ENCODE measurements around the gene CCDC51.

Gene CCDC51

DNA sequence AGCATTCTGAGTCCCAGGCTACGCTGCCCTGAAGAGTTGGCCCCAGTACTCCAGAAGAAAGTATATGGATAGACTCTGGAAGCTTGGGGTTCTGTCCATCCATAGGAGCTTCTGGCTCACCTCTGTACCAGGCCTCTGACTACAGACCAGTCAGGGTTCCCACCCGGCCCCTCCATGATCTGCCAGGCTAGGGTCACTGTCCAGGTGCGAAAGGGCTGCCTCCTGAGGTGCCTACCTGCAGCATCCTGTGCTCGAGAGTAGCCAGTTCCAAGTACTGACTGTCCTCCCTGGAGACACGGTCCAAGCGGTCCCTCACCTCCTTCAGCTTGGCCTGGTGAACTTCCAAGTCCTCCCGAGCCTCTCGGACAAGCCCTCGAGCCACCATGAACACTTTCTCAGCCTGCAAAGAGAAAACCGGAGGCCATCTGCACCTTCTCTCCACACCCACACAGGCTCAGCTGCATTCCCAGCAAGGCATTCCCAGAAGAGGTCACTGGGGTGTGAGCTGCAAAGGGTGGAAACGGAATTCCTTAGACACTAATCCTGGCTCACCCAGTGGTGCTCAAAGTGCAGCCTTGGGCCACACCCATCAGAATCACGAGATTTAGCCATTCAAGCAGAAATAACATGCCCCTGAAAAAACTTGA lies 6.3 kb downstream of the CCDC51 start:
- no peak for DNase-seq (ENCODE audit: low spot score)

DNA sequence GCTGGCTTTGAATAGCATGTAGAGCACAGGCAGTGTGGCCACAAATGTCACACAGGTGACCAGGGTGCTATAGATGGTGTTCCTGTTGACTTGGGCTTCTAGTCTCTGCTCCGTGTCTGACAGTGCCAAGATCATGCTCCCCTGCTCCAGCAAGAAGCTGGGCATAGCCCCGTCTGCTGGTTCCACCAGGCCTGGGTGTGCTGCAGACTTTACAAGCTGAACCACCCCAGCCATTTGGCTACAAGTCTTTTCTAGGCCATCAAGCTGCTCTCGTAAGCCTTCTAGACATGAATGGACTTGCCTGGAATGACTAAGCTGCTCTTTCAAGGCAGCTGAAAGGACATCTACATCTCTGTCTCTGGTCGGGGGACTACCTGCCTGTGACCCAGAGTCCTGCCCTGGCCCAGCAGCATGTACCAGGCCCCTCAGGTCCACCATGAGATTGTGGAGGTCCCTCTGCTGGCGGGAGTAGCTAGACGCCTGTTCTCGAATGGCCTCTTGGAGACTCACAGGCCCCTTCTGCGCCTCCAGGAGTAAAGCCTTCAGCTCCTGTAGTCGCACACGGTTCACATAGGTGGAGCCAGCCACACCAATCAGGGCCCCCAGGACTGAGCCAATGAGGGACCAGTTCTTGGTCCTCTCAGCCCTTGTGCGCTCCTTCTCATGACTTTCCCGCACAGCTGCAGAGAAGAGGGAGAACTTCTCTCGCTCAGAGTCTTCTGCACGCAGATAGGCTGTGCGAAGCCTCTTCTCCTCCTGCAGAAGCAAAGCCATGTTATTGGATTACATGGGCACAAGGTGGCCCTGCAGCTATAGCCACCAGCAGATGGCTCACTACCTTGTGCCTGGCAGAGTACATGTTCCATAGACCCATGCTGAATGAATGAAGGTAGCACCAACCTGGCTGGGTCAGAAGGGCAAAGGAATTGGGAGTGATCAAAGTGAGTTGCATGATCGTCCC lies 7.2 kb downstream of the CCDC51 start:
- peak; percentile 29 for DNase-seq (ENCODE audit: low spot score)

DNA sequence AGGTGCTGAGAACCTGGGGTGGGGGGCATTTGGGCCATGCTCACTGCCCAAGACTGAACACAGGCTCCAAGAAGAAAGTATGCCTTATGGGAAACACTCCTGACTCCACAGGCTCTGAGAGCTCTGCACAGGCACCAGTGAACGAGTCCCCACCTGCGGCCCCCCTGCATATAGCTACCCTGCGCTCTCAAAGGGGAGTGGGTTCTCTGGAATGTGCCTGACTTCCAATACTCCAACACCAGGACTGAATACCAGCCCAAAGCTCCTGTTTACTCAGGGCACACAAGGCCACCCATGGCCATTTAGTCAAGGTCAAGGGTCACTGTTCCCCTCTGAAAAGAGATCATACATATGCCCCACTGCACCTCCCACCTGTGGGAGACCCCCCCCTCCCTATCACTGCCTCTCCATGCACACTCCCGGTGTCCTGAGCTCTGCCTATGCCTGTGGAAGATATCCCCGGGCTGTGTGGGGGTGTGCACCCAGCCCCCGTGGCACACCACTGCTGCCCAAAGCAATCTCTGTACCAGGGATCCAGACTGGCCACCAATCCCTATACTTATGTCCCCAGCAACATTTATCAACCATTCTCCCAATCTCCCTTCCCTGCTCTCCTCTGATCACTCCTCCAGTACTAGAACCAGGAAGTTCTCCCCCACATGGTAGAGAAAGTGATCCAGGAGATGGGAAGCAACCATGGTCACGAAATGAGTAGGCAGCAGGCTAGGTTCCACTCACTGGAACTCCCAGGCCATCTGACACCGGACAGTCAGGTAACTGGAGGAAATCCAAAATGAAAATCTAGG lies 8.5 kb downstream of the CCDC51 start:
- peak; percentile 25 for DNase-seq (ENCODE audit: low spot score)

DNA sequence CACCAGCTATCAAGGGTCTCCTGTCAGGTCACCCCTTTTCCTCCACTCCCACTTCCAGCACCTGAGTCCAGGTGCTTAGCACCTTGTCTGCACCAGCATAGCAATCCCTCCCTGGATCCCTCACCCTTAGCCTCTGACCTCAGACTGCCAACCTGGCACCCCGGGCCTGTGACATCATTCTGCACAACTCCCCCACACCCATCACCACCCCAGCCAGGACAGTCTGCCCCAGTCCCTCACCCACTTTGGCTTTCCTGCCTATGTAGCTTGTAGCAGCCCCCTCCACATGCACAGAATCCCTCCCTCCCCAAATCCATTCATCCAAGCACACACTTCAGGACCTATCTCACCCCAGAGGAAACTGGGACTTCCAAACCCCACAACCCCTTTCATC lies 9.2 kb downstream of the CCDC51 start:
- no peak for DNase-seq (ENCODE audit: low spot score)

DNA sequence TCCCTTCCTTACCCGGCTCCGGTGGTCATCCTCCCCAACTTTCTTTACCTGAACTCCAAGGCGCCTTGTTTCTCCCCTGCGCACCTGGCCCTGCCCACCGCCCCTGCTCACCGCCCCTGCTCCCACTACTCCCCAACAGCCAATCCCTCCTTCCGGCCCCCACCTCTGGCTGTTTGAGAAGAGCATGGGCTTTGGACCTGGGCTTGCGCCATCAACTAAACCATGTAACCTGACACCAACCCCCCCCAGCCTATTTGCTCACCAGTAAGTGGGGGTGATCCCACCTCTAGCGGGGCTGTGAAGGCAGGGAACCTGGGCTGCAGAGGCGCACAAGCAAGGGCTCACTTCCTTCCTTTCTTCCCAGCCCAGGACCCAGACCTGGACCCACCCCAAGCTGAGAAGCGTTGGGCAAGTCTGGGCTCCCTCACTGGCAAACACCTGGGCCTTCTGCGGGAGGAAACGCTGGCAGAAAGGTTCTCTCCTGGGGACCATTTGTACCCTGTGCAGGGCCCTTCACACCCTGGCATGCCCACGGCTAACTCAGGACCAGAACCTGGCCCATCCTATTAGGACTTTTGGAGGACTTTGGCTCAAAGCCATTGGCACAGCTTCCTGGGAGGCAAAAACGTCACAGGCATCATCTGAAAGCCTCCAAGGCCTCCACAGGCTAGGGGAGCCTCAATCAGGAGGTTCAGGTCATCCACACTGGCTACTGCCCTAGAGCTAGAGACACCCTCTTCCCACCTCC lies 9.8 kb downstream of the CCDC51 start, which contains the start of gene PLXNB1:
TSS of gene PLXNB1 (minus strand) at position 127 of the 748 bp plus-strand sequence. CDS start 5,475 bp downstream, outside the sequence.
- DNase-seq (ENCODE audit: low spot score): peak; percentile 95

DNA sequence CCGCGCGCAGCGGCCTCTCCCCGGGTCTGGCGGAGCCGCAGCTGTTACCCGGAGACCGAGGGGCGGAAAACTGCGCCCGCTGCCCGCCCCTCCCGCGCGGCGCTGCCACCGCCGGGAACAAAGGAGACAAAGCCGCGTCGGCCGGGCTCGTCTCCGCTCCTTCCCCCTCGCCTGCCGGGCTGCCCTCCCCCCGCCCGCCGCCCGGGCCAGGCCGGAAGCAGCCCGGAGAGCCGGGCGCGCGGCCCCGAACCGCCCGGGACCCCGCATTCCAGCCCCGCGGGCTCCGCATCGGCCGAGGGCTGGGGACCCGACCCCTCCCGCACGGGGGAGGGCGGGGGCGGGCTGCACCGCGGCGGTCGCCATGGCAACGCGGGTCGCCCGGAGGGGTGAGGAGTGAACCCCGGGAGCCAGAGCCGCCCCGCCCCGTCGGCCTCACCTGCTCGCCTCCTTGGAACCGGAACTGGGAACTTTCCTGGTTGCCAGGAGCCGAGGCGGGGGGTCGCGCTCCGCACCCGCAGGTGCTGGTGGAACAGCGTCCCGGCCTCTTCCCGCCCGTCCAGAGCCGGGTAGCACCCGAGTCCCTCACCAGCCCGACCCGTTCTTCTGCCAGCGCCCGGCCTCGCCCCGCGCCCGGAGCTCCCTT lies 10.5 kb downstream of the CCDC51 start:
- DNase-seq (ENCODE audit: low spot score): peak; percentile 84

DNA sequence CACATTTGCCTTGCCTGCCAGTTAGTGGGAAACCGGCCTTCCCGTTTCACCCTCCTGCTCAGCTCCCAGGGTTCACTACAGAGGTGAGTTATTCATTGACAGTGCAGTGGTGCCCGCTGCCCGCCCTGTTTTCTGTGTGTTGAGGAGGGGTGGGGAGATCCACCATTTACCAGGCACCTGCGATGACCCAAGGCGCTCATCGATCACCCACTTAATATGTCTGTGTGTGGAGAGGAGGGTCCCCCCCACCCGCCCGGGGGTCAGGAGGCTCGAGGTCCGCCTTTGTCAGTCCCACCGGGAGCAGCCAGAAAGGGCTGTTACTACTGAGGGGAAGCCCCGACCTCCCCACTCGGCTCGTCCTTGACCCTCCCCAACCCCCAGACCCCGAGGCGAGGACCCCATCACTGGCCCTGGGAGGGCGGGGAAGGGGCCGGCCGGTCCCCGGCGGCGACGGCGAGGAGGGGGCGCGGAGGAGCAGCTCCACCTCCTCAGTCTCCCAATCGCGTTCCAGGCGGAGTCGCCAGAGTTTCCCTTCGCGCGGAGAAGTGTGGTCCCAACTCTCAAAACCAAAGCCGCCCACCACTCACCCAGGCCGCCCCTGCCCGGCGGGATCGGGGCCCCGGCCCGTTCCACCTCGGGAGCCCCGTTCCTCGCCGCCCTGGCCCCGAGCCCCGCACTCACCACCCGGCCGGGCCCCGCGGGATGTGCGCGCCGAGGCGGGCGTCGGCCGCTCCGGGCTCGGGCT lies 11.2 kb downstream of the CCDC51 start:
- peak; percentile 100 for DNase-seq (ENCODE audit: low spot score)

DNA sequence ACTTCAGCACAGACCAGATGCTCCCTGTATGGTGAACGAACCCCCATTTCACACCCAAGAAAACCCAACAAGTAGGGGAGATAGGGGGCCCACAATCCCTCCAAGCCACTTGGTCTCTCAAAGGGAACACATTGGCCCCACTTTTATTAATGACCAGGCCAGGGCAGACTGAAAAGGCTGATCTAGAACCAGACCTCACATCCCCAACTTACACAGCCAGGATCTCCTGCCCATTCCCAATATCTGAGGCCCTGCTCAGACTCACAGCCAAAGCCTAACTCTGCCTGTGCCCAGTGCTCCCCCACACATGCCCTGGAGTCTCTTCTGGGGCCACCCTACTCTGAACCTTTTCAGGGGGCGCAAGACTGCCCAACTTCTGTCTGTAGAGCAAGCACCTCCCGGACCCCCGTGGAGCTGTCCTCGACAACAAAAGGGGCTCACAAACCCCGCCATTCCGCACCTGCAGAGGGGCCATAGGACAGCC lies 11.8 kb downstream of the CCDC51 start:
- no peak for DNase-seq (ENCODE audit: low spot score)

DNA sequence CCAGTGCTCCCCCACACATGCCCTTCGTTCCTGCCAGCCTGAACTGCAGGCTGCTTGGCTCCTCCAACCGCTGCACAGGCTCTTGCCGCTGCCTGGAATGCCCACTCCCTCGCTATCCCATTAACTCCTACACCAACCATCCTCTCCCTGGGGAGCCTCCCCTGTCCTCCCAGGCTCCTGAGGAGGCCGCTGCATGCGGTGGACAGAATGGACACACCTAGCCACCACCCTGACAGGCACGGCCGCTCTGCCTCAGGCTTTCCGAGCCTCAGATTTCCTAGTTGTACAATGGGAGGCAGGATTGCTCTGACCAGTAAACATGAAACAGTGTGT lies 12.3 kb downstream of the CCDC51 start:
- no peak for DNase-seq (ENCODE audit: low spot score)

DNA sequence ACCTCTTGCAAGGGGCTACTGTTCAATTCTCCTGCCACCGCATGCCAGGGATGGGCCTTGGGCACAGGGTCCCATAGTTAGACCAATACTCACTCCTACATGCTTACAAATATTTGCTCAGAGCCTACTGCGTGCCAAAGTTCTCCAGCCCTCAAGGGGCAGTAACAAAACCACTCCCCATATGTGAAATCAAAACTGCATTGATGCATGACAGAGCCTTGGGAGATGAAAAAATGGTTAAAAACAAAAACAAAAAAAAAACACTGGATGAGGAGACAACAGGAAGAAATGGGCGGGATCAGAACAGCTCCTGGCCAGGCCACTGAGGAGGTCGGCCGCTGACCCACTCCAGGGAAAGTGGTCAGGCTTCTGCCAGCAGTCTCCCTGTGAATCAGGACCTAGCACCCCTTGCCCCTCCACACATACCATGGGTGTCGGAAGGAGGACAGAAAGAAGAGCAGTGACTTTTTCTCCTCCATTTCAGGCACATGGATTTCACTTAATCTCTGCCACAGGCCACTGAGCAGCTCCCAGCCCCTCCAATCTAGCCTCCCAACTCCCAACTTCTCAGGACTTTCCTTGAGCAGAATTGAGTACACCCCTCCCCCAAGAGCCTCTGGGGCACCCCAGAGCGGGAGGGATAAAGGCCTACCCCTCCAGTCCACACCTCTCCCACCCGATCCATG lies 12.8 kb downstream of the CCDC51 start:
- no peak for DNase-seq (ENCODE audit: low spot score)

DNA sequence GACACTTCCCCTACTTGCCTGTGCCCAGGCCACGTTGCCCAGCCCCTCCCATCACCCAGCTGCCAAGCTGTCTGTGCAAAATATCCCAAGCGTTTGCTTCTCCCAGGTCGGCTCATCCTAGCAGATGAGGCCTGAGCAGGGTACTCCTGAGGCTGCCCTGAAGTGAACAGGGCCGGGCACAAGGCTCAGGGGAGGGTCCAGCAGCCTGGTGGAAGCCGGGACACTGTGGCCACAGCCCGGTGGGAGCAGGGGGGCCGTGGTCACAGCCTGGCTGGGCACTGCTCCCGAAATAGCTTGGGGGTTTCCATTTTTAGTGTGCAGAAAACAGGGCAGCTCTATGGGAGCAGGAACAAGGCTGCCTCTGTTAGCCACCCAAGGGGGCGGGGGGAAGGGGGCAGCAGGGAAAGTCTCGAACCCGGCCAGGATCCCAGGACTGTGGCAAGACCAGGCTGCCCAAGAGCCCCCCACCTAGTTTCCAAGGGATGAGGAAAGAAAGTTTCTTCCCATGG lies 13.5 kb downstream of the CCDC51 start:
- no peak for DNase-seq (ENCODE audit: low spot score)

DNA sequence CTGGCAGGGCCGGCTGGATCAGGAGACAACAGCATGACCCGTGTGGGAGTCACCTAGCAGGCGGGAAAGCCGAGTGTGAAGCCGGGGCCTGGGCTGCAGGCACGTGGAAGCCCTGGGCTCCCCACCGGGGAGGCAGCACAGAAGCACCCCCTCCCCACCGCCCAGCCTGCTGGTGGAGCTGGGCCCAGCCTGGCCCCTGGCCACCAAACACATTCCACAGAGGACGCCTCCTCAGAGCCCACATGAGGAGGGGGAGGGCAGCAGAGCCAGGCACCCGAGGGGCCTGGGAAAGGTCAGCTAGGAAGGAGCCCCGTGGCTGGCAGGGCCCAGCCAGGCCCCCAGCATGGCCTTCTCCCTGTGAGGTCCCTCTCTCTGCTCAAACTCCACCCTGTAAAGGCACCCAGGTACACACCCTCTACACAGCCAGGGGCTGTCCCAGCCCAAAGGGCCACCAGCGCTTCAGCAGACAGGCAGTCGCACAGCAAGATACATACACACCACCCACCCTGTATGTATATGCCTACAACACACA lies 14.6 kb downstream of the CCDC51 start:
- DNase-seq (ENCODE audit: low spot score): no peak

DNA sequence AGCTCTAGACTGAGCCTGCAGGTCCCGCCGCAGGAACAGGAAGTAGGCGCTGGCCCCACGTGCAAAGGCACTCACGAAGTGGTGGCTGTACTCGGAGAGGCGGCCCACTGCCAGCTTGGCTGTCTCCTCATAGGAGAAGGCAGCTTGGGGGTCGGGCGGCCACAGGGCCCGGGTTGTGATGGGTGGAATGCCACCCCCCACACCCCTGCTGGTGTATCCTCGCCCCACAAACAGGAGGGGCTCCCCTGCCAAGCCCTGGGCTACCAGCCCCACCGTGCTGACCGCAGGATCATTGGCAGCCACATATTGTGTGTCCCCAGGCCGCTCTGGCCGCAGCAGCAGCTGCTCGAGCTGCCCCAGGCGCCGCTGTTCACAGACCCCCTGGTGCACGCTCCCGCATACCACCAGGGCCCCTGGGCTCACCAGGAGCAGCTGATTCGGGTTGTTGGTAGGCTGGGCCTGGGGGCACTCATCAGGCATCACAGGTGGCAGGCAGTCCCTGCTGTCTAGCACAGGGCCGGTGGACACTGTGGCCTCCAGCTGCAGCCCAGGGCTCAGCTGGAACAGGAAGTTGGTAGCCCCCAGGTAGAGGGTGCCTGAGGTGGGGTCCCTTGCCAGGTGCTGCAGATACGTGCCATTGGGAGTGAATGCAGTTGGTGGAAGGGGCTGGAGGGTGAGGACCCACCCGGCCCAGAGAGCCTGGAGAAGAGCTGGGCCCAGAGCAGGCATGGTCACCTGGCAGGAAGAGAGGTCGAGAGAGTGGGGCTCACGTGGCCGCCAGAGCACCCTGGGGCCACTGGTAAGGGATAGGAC lies 15.8 kb downstream of the CCDC51 start:
- DNase-seq (ENCODE audit: low spot score): no peak

DNA sequence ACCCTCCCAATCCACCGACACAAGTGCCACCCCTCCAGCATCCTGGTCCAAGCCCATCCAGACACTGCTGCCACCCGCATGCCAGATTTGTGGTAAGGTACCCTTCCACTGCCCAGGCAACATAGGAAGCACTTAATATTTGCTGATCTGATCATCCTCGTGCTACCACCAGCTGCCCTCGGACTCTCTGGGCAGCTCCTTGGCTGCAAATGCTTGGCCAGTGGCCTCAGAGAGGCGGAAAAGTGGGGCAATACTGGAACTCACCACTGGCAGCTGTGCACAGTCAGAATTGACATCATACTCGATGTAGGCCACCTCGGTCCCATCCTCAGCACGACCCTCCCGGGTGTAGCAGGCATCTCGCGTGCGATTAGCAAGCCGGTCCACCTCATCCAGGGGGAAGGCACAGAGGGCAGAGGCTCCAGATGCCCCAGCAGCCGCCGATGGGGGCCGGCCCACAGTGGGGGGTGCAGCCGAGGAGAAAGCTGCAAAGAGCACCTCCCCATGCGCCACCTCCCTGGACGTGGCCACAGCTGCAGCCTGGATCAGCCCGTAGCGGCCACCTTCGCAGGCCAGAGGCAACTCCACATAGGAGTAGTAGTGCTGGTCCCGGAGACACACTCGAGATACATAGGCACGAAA lies 16.6 kb downstream of the CCDC51 start:
- DNase-seq (ENCODE audit: low spot score): no peak

DNA sequence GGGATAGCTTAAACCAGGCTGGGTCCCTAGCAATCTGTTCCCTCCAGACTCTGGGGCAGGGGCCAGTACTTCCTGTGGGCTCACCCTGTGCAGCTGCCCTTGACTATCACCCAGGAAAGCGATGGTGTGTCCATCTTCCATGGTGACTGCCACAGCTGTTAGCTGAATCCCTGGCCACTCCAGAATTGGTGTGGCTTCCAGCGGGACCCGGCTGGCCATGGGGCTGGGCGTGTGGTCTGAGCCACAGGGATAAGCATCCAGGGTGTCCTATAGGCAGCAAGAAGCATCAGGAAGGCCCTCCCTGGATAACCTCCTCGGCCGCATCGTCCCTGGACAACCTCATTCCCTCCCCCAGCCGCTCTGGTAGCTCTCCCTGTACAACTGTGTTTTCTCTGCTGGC lies 17.2 kb downstream of the CCDC51 start:
- DNase-seq (ENCODE audit: low spot score): no peak

DNA sequence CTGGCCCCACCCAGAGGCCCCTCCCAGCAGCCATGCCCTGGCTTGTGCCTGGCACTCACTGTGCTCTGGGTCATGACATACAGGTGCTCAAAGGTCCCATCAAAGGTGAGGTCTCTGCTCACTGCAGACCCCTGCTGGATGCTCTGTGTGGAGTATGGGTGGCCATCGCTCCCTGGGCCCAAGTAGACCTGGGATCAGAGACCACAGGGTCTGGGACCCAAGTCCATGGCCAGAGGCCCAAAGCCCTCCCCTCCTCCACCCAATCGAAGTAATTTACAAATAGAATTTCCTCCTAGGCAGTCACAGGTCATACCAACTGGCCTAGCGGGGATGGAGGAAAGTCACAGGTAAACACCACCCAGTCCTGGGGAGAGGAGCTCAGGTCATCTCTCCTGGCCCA lies 17.6 kb downstream of the CCDC51 start:
- DNase-seq (ENCODE audit: low spot score): no peak

DNA sequence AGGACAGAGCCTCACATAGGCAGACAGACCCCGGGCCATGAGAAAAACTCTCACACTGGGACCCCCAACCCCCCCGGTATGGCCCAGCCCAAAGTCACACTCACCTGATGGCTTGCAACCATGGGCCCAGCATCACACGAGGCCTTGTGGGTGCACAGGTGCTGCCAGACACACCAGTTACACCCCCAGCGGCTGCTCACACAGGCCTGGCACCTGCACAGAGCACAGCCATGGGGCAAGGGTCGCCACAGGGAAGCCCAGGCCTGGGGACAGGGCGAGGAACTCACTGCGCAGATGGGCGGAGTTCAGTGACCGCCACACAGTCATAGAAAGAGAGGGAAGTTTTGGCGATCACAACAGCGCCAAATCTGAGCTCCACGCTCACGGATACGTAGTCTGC lies 19.4 kb downstream of the CCDC51 start:
- DNase-seq (ENCODE audit: low spot score): no peak

DNA sequence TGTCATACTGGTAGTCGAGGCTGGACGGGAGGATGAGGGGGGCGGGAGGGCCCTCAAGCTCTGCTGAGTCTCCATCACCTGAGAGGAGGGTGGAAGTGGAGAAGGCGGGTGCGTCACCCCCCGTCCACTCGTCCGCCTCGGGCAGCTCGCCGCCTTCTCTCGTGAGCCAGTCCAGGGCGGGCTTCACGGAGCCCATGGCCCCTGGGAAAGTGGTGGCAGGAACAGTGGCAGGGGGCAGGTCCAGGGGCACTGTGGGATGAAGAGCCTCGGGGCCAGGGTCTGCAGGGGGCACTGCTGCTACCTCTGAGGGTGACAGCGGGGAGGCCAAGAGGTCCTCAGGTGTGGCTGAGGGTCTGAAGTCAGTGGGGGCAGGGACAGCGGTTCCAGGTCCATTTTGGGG lies 20.3 kb downstream of the CCDC51 start:
- no peak for DNase-seq (ENCODE audit: low spot score)

Data from HuH-7.5 (cell line).